ENCODE measurements around the gene CEP20.
"Not testable (repeated sequence)": the region's sequence is repeated elsewhere in the genome, so short reads cannot be mapped to it uniquely, and the experiment has no call there.

Gene CEP20

GRCh38 chr16:15888072-15888976 is at the start of gene CEP20:
Gene CEP20 (minus strand): TSS chr16:15888603. CDS start chr16:15888585, 18 bp downstream.
- peak; percentile 100 for DNase-seq

DNA sequence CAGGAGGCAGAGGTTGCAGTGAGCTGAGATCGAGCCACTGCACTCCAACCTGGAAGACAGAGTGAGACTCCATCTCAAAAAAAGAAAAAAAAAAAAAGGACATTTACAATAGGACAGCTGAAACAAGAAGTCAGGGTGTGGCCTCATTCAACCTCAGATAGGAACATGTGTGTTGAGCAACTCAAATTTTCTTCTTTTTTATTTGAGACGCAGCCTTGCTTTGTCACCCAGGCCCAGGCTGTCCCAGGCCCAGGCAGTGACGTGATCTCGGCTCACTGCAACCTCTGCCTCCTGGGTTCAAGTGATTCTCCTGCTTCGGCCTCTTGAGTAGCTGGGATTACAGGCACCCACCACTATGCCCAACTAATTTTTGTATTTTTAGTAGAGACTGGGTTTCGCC is 48.4 kb upstream of the CEP20 start:
- DNase-seq, result not testable (repeated sequence)

DNA sequence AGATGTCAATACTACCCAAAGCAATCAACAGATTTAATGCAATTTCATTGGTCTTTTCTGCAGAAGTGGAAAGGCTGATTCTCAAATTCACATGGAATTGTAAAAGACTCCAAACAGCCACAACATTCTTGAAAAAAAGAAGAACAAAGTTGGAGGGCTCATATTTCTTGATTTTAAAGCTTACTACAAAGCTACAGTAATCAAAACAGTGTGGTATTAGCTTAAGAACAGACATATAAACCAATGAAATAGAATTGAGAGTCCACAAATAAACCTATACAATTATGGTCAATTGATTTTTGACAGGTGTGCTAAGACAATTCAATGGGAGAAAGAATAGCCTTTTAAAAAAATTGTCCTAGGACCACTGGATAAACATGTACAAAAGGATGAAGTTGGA is 46.6 kb upstream of the CEP20 start:
- no peak for DNase-seq

- DNase-seq, result no peak
These were observed 45.4 kb upstream of the CEP20 start for GRCh38 chr16:15933781-15934180.

GRCh38 chr16:15932939-15933338 is 44.5 kb upstream of the CEP20 start:
- DNase-seq, result no peak

DNA sequence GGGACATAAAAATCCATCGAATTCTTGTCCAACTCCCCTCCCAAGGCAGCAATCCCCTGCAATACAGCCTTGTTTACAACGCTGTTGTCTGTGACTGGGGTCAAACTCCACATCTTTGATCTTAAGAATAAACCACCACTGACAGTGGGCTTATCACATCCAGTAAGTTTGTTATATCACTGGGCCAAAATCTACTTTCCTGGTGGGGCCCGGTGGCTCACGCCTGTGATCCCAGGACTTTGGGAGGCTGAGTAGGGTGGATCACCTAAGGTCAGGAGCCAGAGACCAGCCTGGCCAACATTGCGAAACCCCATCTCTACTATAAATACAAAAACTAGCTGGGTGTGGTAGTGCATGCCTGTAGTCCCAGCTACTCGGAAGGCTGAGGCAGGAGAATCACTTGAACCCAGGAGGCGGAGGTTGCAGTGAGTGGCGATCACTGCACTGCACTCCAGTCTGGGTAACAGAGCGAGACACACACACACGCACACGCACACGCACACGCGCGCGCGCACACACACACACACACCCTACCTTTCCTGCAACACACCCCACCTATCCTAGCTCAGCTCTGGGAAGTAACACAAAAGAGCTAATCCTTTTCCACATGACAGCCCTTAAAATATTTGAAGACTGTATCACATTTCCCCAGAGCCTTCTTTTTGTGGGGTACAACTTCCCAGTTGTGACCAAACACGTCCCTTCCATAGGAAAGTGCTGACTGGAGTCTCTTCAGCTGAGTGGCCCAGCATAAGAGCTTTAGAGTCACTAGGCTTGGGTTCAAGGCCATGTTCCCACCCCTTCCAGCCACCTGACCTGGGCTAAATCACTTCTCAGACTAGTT is 40.1 kb upstream of the CEP20 start:
- DNase-seq, result no peak

DNA sequence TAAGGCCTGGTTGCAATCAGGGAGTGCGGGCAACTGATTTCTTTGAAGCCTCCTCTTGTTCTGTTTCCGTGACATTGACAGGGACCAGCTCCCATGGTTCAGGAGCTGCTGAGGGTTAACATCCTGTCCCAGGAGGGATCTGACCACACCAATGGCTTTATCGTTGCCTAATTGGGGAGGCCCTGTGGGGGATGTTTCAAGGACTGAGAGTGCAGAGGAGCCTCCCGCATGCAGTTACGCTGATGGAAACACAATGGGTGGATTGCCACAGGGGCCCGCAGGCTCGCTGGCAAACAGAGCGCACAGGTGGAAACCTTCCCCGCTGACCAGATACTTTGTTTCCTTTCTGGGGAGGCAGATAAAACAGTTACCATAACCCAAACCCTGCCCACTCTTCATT is 37.2 kb upstream of the CEP20 start:
- no peak for DNase-seq

GRCh38 chr16:15924996-15925395 is 36.6 kb upstream of the CEP20 start:
- no peak for DNase-seq

- no peak for DNase-seq
These were observed 30.9 kb upstream of the CEP20 start for GRCh38 chr16:15919331-15919730.

DNA sequence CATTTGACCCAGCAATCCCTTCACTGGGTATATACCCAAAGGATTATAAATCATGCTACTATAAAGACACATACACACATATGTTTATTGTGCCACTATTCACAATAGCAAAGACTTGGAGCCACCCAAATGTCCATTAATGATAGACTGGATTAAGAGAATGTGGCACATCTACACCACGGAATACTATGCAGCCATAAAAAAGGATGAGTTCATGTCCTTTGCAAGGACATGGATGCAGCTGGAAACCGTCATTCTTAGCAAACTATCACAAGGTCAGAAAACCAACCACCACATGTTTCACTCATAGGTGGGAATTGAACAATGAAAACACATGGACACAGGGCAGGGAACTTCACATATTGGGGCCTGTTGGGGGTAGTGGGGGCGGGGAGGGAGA is 29.9 kb upstream of the CEP20 start:
- DNase-seq, result not testable (repeated sequence)

- no peak for DNase-seq
These were observed 27.9 kb upstream of the CEP20 start for GRCh38 chr16:15916323-15916722.

DNA sequence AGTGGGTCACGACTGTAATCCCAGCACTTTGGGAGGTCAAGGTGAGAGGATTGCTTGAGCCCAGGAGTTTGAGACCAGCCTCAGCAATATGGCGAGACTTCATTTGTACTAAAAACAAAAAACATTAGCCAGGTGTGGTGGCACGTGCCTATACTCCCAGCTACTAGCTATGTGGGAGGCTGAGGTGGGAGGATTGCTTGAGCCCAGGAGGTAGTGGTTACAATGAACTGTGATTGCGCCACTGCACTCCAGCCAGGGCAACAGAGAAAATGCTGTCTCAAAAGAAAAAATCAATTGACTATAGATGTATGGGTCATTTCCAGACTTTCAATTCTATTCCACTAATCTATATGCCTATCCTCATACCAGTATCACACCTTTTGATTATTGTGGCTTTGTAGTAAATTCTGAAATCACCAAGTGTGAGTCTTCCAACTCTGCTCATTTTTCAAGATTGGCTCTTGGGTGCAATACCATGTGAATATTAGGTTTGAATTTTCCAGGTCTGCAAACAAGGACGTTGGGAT is 27.2 kb upstream of the CEP20 start:
- peak; percentile 47 for DNase-seq

DNA sequence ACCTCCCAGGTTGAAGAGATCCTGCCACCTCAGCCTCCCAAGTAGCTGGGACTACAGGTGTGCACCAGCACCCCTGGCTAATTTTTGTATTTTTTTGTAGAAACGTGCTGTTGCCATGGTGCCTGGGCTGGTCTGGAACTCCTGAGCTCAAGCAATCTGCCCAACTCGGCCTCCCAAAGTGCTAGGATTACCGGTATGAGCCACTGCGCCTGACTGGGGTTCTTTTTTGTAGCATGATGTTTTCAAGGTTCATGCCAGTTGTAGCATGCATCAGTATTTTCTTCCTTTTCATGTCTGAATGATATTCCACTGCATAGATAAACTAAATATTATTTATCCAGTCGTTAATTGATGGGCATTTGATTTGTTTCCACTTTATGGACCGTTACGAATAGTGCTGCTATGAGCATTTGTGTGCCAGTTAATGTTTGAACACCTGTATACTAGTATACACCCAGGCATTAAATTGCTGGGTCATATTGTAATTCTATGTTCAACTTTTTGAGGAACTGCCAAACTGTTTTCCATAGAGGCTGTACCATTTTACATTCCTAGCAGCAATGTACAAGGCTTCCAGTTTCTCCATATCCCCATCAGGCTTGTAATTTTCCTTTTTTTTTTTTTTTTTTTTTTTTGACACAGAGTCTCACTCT is 24.8 kb upstream of the CEP20 start:
- no peak for DNase-seq

GRCh38 chr16:15911198-15911597 is 22.8 kb upstream of the CEP20 start:
- DNase-seq, result no peak

- DNase-seq, result peak; percentile 39
These were observed 19.6 kb upstream of the CEP20 start for GRCh38 chr16:15907863-15908478.

GRCh38 chr16:15906439-15906838 is 18.0 kb upstream of the CEP20 start:
- DNase-seq, result no peak

GRCh38 chr16:15903960-15904359 is 15.6 kb upstream of the CEP20 start:
- DNase-seq, result no peak

- no peak for DNase-seq
These were observed 12.6 kb upstream of the CEP20 start for GRCh38 chr16:15900901-15901500.

DNA sequence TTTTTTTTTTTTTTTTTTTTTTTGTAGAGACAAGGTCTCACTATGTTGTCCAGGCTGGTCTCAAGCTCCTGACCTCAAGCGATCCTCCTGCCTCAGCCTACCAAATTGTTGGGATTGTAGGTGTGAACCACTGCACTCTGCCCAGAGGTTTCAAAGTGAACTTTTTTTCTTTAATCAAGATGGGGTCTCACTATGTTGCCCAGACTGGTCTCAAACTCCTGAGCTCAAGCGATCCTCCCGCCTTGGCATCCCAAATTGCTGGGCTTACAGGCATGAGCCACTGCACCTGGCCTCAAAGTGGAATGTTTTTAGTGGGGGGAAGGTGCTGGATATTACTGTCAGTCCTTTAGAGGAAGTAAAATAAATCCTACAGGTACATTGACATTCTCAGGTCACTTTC is 12.0 kb upstream of the CEP20 start:
- no peak for DNase-seq

DNA sequence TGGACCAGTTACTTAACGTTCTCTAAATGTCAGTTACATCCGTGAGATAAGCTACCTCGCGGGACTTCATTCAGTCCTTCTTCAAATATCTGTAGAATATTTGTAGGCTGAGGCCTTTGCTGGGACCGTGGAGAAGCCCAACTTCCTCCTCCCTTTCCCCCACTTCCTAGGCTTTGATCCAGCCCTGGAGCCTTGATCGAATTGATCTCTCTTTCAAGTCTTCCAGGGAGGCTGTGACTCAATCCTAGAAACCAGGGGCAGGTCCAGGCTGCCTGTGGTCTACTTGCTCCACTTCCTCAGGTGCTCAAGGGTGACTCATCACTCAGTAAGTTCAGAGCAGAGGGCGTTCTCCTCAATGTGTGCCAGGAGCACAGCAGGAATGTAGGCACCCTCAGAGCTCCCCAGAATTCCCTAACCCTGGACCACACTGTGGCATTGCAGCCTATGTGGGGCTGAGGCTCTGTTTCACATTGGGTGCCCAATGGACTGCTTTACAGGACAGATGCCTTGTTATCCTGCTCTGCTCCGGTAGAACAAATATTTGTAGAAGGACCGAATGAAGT is 11.2 kb upstream of the CEP20 start:
- DNase-seq, result peak; percentile 91

DNA sequence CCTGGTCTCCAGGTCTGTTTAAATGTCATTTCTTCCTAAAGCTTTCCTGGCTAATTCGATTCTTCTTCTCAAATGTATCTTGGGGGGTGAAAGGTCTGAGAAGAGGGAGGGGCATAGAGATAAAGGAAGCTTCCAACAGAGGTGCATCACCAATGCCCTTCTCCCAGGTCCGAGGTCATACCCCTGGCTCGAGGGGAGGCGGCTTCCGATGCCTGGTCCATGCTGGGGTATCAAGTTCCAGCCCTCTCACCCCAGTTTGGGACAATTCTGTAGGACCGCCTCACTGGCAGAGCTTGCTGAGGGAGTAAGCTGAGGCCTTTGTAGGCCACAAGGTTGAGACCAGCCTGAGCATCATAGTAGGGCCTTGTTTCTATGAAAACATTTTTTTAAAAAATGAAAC is 10.3 kb upstream of the CEP20 start:
- no peak for DNase-seq

GRCh38 chr16:15897834-15898254 is 9.4 kb upstream of the CEP20 start:
- peak; percentile 87 for DNase-seq

All from activated CD4-positive, alpha-beta T cell treated with anti-CD3 and anti-CD28 coated beads, Interleukin-10, Interleukin-2, amounts not matched to agents 100 ng/mL and 50 ng/mL, durations not matched to agents 16 hours and 8 hours (primary cell).